MCF 10A (cell line): ENCODE results near the gene PET117. TPM values are rescaled to one million over a fixed set of nuclear protein-coding genes. Genes with fewer than 3 reads are reported as not detected.
"Not testable (repeated sequence)": the region's sequence is repeated elsewhere in the genome, so short reads cannot be mapped to it uniquely, and the experiment has no call there.

Experiments used
- BruUV-seq: library from RNA; stranded (reverse); fragments of 400-500 nt; replicated peaks from 2 replicates; lab custom pipeline; 2021; lab: Mats Ljungman, UMichigan
- CTCF ChIA-PET: fragments of 300-600 bp; sonication (Branson Sonifier 250); formaldehyde crosslinking; extraction: SDS; loops from one replicate; lab custom pipeline; 2021; ENCODE audit warnings: antibody characterized with exemption, inconsistent platforms; lab: Yijun Ruan, JAX
- POLR2A ChIA-PET: fragments of 300-600, 350-650 bp; sonication (Branson Sonifier 250); formaldehyde crosslinking; extraction: SDS; loops from one replicate; lab custom pipeline; 2020; ENCODE audit warnings: antibody characterized with exemption, inconsistent platforms; lab: Yijun Ruan, JAX
- DNase-seq: peaks from one replicate; pipeline ENCODE4 v3.0.0-alpha.2; 2018; ENCODE audit not compliant: unreplicated experiment
- H3K27ac Mint-ChIP-seq: one replicate; pipeline ENCODE4 v1.8.0; 2022; ENCODE audit warnings: mild to moderate bottlenecking, low read depth, mixed read lengths; ENCODE audit not compliant: unreplicated experiment
- H3K27me3 Mint-ChIP-seq: one replicate; pipeline ENCODE4 v1.8.0; 2022; ENCODE audit warnings: mixed read lengths; ENCODE audit not compliant: insufficient read depth, unreplicated experiment
- H3K36me3 Mint-ChIP-seq: one replicate; pipeline ENCODE4 v1.8.0; 2022; ENCODE audit warnings: mild to moderate bottlenecking, moderate library complexity, mixed read lengths; ENCODE audit not compliant: insufficient read depth, unreplicated experiment
- H3K4me1 Mint-ChIP-seq: one replicate; pipeline ENCODE4 v1.8.0; 2022; ENCODE audit warnings: mixed read lengths; ENCODE audit not compliant: insufficient read depth, unreplicated experiment
- H3K4me3 Mint-ChIP-seq: one replicate; pipeline ENCODE4 v1.8.0; 2022; ENCODE audit warnings: mild to moderate bottlenecking, moderate library complexity, mixed read lengths; ENCODE audit not compliant: unreplicated experiment
- H3K9me3 Mint-ChIP-seq: one replicate; pipeline ENCODE4 v1.8.0; 2022; ENCODE audit warnings: mixed read lengths; ENCODE audit not compliant: unreplicated experiment
- intact Hi-C: fragments of 100-400 bp; cut with micrococcal nuclease; formaldehyde crosslinking; loops from 2 replicates; pipeline ENCODE4 v1.14.1; 2022
- total RNA-seq: library from RNA; stranded (reverse); gene quantifications from 2 replicates; pipeline ENCODE4 v1.2.3, GENCODE V29; 2022
- TF ChIP-seq, protein P1 (sequence below): fragments of 200-600 bp; IDR thresholded peaks from one replicate; pipeline ENCODE4 v1.8.0; 2022; ENCODE audit warnings: antibody characterized with exemption, mild to moderate bottlenecking; ENCODE audit not compliant: unreplicated experiment

The PET117 gene
- total RNA-seq, 1 experiment from 2014 or later: 11.9 TPM

DNA sequence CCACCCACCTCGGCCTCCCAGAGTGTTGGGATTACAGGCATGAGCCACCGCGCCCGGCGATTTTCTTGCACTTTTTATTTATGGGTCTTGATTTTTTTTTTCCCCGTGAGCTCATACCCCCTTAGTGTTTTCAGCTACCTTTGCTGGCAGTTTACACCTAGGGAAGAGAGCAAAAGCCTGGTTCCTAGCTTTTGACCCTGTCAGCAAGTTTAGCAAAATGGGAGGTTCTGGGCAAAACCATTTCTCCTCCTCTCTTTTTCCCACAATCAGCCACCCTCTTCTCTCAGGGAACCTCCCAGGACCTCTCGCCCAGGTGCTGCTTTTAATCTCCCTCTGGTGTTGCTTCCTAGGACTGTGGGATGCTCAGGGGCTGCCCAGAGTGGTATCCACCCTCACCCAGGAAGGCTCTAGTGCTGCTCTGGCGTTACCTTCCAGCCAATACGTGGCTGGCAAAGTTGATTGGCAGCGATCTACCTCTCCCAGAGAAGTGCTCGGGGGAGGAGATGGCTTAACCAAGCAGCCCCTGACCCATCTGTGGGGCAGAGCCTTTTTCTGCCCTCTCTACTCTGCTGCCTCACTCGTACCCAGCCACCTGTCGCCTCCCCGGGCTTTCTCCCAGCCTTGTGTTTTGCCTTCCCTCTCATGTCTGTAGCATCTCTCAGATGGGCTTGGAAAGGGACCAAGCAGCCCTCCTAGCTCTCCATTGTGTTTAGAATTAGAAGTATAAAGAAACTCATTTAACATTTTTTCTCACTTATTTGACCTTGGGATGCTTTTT, 37.4 kb downstream of the PET117 start:
- no peak overlapping the region for H3K4me3 Mint-ChIP-seq
- no peak for DNase-seq
- ChIA-PET POLR2A (interaction anchor here (0.7 kb wide), 1 partner anchor 311 kb away, joined by 3 read pairs; no protein-coding TSS in a partner anchor), CTCF (interaction anchor here (1.2 kb wide), 1 partner anchor 83 kb away, joined by 4 read pairs; no protein-coding TSS in a partner anchor)
- TF ChIP-seq, protein P1, sequence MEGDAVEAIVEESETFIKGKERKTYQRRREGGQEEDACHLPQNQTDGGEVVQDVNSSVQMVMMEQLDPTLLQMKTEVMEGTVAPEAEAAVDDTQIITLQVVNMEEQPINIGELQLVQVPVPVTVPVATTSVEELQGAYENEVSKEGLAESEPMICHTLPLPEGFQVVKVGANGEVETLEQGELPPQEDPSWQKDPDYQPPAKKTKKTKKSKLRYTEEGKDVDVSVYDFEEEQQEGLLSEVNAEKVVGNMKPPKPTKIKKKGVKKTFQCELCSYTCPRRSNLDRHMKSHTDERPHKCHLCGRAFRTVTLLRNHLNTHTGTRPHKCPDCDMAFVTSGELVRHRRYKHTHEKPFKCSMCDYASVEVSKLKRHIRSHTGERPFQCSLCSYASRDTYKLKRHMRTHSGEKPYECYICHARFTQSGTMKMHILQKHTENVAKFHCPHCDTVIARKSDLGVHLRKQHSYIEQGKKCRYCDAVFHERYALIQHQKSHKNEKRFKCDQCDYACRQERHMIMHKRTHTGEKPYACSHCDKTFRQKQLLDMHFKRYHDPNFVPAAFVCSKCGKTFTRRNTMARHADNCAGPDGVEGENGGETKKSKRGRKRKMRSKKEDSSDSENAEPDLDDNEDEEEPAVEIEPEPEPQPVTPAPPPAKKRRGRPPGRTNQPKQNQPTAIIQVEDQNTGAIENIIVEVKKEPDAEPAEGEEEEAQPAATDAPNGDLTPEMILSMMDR: no peak
- H3K4me1 Mint-ChIP-seq: no peaks in the 10 kb centered on the region
- no TSS peak for BruUV-seq
- intact Hi-C loops: no loop called here
- no peak overlapping the region for H3K27ac Mint-ChIP-seq
- no peaks in the 10 kb centered on the region for H3K27me3 Mint-ChIP-seq
- H3K9me3 Mint-ChIP-seq: no peaks in the 10 kb centered on the region
- H3K36me3 Mint-ChIP-seq: peaks cover 60% of the 10 kb centered on the region

DNA sequence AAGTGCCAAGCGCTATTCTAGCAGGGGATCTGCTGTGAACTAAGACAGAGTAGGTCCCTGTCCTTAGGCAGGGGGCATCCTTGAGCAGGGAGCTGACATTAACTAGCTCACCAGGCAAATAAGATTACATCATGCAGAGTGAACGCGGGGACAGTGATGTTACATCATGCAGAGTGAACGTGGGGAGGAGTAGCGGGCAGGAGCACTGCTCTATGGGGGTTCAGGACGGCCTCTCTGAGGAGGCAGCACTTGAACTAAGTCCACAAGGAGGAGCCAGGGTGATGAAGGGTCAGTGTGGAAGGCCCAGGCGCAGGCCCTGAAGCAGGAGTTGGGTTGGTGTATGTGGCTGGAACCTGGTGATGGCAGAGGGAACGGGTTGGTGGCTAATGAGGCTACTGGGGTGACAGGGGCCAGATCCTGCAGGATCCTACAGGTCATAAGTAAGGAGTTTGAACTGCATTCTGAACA, 38.7 kb downstream of the PET117 start:
- no peak for DNase-seq
- H3K4me3 Mint-ChIP-seq: no peak overlapping the region
- H3K4me1 Mint-ChIP-seq: no peaks in the 10 kb centered on the region
- TF ChIP-seq, protein P1: no peak
- ChIA-PET CTCF (interaction anchor here (0.6 to 1.0 kb wide), 4 partner anchors 89 to 671 kb away, joined by 3 to 4 read pairs (median 3); no protein-coding TSS in a partner anchor), POLR2A (interaction anchor here (0.6 kb wide), 2 partner anchors 31 to 1776 kb away, joined by 3 read pairs; no protein-coding TSS in a partner anchor)
- H3K27ac Mint-ChIP-seq: no peak overlapping the region
- no peaks in the 10 kb centered on the region for H3K27me3 Mint-ChIP-seq
- H3K36me3 Mint-ChIP-seq: peaks cover 55% of the 10 kb centered on the region
- no peaks in the 10 kb centered on the region for H3K9me3 Mint-ChIP-seq
- intact Hi-C loops: no loop called here
- BruUV-seq: no TSS peak

DNA sequence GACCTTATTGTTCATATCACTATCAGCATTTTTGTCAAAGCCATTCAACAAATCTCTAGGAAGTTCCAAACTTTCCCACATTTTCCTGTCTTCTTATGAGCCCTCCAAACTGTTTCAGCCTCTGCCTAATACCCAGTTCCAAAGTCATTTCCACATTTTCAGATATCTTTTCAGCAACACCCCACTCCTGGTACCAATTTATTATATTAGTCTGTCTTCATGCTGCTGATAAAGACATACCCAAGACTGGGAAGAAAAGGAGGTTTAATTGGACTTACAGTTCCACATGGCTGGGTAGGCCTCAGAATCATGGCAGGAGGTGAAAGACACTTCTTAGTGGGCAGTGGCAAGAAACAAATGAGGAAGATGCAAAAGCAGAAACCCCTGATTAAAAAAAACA, 42.7 kb downstream of the PET117 start:
- intact Hi-C loops, BruUV-seq, H3K9me3 Mint-ChIP-seq, DNase-seq, H3K27me3 Mint-ChIP-seq, POLR2A ChIA-PET, CTCF ChIA-PET, H3K27ac Mint-ChIP-seq, H3K4me3 Mint-ChIP-seq, H3K4me1 Mint-ChIP-seq: not testable (repeated sequence)
- peaks cover 55% of the 10 kb centered on the region for H3K36me3 Mint-ChIP-seq

DNA sequence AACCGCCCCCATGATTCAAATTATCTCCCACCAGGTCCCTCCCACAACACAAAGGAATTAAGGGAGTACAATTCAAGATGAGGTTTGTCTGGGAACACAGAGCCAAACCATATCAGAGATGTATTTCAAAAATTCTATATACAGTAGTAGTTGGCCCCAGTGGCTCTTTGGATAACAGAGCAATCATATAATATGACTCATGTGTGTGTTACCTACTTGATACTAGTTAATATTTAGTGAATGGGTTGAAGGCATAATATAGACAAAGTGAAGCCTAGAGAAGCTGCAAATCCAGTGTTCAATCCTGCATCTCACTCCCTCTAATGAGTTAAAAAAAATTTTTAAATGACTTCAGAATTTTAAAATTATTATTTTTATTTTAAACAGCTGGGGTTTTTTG, 43.2 kb downstream of the PET117 start:
- H3K27me3 Mint-ChIP-seq: no peaks in the 10 kb centered on the region
- no peaks in the 10 kb centered on the region for H3K9me3 Mint-ChIP-seq
- H3K4me1 Mint-ChIP-seq: no peaks in the 10 kb centered on the region
- H3K27ac Mint-ChIP-seq: no peak overlapping the region
- ChIA-PET CTCF (interaction anchor here (0.8 kb wide), 1 partner anchor 11 kb away, joined by 3 read pairs; no protein-coding TSS in a partner anchor), POLR2A (interaction anchor here (0.8 kb wide), 1 partner anchor 26 kb away, joined by 5 read pairs; no protein-coding TSS in a partner anchor)
- DNase-seq: no peak
- no TSS peak for BruUV-seq
- TF ChIP-seq, protein P1: no peak
- intact Hi-C loops: no loop called here
- H3K36me3 Mint-ChIP-seq: peaks cover 54% of the 10 kb centered on the region
- H3K4me3 Mint-ChIP-seq: no peak overlapping the region
